Activated CD4-positive, CD25-positive, alpha-beta regulatory T cell treated with anti-CD3 and anti-CD28 coated beads, Interleukin-2, amount 50 U/mL, for 72 hours (primary cell): ENCODE measurements around the gene PPP2R5D.

Source experiments
- DNase-seq: peaks from one replicate; pipeline ENCODE4 v3.0.0; 2021

PPP2R5D gene

GRCh38 chr6:43060755-43061633, 76.6 kb downstream of the PPP2R5D start:
- no peak for DNase-seq

DNA sequence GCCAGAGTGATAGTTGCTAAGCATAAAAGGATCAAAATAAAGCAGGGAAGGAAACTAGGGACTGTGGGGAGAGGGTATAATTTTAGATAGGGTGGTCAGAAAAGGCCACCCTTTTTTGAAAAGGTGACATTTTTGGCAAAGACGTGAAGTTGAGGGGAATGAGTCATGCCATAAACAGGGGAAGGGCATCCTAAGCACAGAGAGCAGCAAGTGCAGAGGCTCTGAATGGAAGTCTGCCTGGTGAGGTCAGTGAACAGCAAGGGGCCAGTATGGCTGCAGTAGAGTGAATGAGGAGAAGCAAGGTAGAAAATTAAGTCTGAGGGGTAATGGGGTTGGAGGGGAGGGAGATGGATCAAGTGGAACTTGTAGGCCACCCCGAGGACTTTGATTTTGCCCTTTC, 77.5 kb downstream of the PPP2R5D start:
- no peak for DNase-seq
